GM18499 (cell line): ENCODE results near the gene LRRC52.

Experiments used
- ATAC-seq: cut with Tn5 transposase; IDR thresholded peaks from one replicate; pipeline ENCODE4 v1.9.1; 2021; ENCODE audit warnings: moderate number of reproducible peaks; ENCODE audit not compliant: insufficient read depth, unreplicated experiment

Gene LRRC52

GRCh38 chr1:165543532-165544438 lies at the start of gene LRRC52:
Gene LRRC52, plus strand, starts transcription at chr1:165544000. Its CDS starts 297 bp downstream, at chr1:165544297.
- no peak for ATAC-seq

- ATAC-seq = no peak
Measured at GRCh38 chr1:165494949-165495857, 48.6 kb upstream of the LRRC52 start.

- no peak for ATAC-seq
Measured at GRCh38 chr1:165495858-165496205, 48.0 kb upstream of the LRRC52 start.

- ATAC-seq = no peak
Measured at GRCh38 chr1:165496501-165496900, 47.3 kb upstream of the LRRC52 start.

- ATAC-seq = no peak
Measured at GRCh38 chr1:165497069-165498013, 46.5 kb upstream of the LRRC52 start.

- ATAC-seq = no peak
Measured at GRCh38 chr1:165501330-165501969, 42.4 kb upstream of the LRRC52 start.

GRCh38 chr1:165501970-165502348 lies 41.8 kb upstream of the LRRC52 start:
- ATAC-seq = no peak

- no peak for ATAC-seq
Measured at GRCh38 chr1:165507570-165507969, 36.2 kb upstream of the LRRC52 start.

- ATAC-seq = no peak
Measured at GRCh38 chr1:165508291-165508690, 35.5 kb upstream of the LRRC52 start.

GRCh38 chr1:165512816-165513215 lies 31.0 kb upstream of the LRRC52 start:
- ATAC-seq = no peak

- no peak for ATAC-seq
Measured at GRCh38 chr1:165516469-165516868, 27.3 kb upstream of the LRRC52 start.

GRCh38 chr1:165520646-165521045 lies 23.2 kb upstream of the LRRC52 start:
- ATAC-seq = no peak

- ATAC-seq = no peak
Measured at GRCh38 chr1:165524639-165525285, 19.0 kb upstream of the LRRC52 start.

GRCh38 chr1:165525708-165526107 lies 18.1 kb upstream of the LRRC52 start:
- ATAC-seq = no peak

GRCh38 chr1:165527251-165528007 lies 16.4 kb upstream of the LRRC52 start:
- ATAC-seq = no peak

GRCh38 chr1:165531021-165531420 lies 12.8 kb upstream of the LRRC52 start:
- no peak for ATAC-seq

GRCh38 chr1:165532053-165532452 lies 11.7 kb upstream of the LRRC52 start:
- no peak for ATAC-seq

GRCh38 chr1:165533254-165533653 lies 10.5 kb upstream of the LRRC52 start:
- ATAC-seq = no peak
